Measurements from ENCODE around the gene ITPRIPL2.

Gene ITPRIPL2

GRCh38 chr16:19113577-19114358 lies at the start of gene ITPRIPL2:
ITPRIPL2 (plus strand) TSS chr16:19113964; CDS start chr16:19114462, 498 bp downstream.
- ChIA-PET CTCF (interaction anchor here (0.6 to 1.0 kb wide), 6 partner anchors 12 to 269 kb away, joined by 3 to 5 read pairs (median 4); no protein-coding TSS in a partner anchor), POLR2A (ENCODE audit: low non-redundant PET) (interaction anchor here (0.6 to 0.9 kb wide), 2 partner anchors 25 to 108 kb away, joined by 3 read pairs; no protein-coding TSS in a partner anchor)
- peak within 1 kb of the TSS; percentile 91 for H3K27ac ChIP-seq
- no peak for TF ChIP-seq CTCF (conservative IDR thresholded peaks at IDR 0.05; ENCODE audit: low read depth)
- peak; percentile 72 for DNase-seq (ENCODE audit: low spot score)

GRCh38 chr16:19066988-19067348 lies 46.8 kb upstream of the ITPRIPL2 start:
- peak overlapping the region; percentile 98 for H3K27ac ChIP-seq
- ChIA-PET CTCF (interaction anchor here (0.7 kb wide), 1 partner anchor 58 kb away, joined by 5 read pairs; no protein-coding TSS in a partner anchor), POLR2A (ENCODE audit: low non-redundant PET) (interaction anchor here (0.7 kb wide), 1 partner anchor 186 kb away, joined by 3 read pairs; no protein-coding TSS in a partner anchor)
- TF ChIP-seq CTCF (conservative IDR thresholded peaks at IDR 0.05; ENCODE audit: low read depth): no peak
- no peak for DNase-seq (ENCODE audit: low spot score)

DNA sequence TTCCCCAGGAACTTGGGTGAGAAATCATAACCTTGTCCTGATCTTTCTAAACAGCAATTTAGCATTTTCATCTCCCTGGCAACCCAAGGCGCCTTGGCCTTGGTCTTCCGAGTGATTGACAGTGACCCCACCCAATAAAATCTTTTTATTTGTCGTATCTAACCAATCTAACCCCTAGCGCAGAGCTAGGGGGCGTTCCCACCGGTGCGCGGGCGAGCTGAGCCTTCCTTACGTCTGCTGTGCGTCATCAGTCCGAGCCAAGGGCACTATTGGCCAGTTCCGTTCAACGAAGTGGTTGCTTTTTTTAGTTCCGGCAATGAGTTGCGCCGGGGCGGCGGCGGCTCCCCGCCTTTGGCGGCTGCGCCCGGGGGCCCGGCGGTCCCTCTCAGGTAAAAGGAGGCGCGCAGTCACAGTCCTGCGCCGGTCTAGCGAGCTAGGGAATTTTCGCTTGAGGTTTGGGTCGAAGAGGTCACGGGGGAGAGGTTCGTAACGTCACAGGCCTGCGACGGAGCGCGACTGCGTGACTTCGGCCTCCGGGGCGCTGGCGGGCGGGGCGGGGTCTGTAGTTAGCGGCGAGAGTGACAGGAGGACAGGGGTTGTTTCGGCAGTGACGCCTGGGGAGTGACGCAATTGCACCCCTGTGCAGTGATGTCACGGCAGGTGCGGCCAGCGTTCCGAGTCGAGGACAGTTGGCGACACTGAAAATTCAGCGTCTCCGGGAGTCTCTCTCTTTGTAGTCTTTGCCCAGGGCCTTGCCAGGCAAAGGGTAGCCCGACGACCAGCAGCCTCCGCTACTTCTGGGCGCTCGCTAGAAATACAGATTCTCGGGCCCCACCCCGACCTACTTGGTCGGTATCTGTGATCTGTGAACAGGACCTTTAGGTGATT lies 46.2 kb upstream of the ITPRIPL2 start, which contains the start of gene COQ7:
COQ7 (plus strand) TSS at position 266 of the 888 bp plus-strand sequence; CDS start at position 317, 51 bp downstream.
- no peak for TF ChIP-seq CTCF (conservative IDR thresholded peaks at IDR 0.05; ENCODE audit: low read depth)
- H3K27ac ChIP-seq: peak within 1 kb of the TSS; percentile 98
- ChIA-PET CTCF (interaction anchor here (0.6 kb wide), 1 partner anchor 37 kb away, joined by 4 read pairs; no protein-coding TSS in a partner anchor), POLR2A (ENCODE audit: low non-redundant PET) (interaction anchor here (0.5 to 0.7 kb wide), 2 partner anchors 22 to 187 kb away, joined by 3 read pairs; no protein-coding TSS in a partner anchor)
- peak; percentile 99 for DNase-seq (ENCODE audit: low spot score)

DNA sequence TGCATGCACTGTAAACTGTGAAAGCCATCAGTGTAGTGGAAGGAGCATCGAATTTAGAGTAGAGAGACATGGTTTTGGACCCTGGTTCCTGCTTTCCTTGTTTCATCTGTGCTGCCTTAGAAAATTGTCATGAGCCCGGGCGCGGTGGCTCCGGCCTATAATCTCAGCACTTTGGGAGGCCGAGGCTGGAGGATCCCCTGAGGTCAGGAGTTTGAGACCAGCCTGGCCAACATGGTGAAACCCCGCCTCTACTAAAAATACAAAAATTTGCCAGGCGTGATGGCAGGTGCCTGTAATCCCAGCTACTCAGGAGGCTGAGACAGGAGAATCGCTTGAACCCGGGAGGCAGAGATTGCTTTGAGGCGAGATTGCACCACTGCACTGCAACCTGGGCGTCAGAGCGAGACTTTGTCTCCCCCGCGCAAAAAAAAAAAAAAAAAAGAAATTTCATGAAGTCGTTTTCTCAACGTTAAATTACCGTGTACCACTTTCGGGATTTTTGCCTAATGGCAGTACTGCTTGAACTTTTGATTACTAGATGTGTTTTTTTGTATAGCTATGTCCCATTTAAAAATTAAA lies 45.4 kb upstream of the ITPRIPL2 start:
- no peak for TF ChIP-seq CTCF (conservative IDR thresholded peaks at IDR 0.05; ENCODE audit: low read depth)
- POLR2A ChIA-PET (ENCODE audit: low non-redundant PET): interaction anchor here (0.7 kb wide), 1 partner anchor 33 kb away, joined by 4 read pairs; no protein-coding TSS in a partner anchor
- H3K27ac ChIP-seq: peak overlapping the region; percentile 98
- CTCF ChIA-PET: interaction anchor here (0.6 to 1.0 kb wide), 2 partner anchors 38 to 84 kb away, joined by 3 to 4 read pairs; no protein-coding TSS in a partner anchor
- DNase-seq (ENCODE audit: low spot score): no peak

GRCh38 chr16:19071811-19072777 lies 41.7 kb upstream of the ITPRIPL2 start:
- peak; percentile 81 for TF ChIP-seq CTCF (conservative IDR thresholded peaks at IDR 0.05; ENCODE audit: low read depth)
- peak; percentile 42 for DNase-seq (ENCODE audit: low spot score)
- H3K27ac ChIP-seq: no peak overlapping the region
- ChIA-PET CTCF (interaction anchor here (0.7 to 1.7 kb wide), 2 partner anchors 89 to 395 kb away, joined by 3 to 7 read pairs; partner anchors contain the start of gene TMC7), POLR2A (ENCODE audit: low non-redundant PET) (no interaction called here)
